Smooth muscle cell (in vitro differentiated cells): Measurements from ENCODE around the gene VANGL2. TPM values are rescaled to one million over a fixed set of nuclear protein-coding genes. Genes with fewer than 3 reads are reported as not detected.

Experiments
- DNase-seq: peaks from one replicate; lab custom pipeline; 2025; ENCODE audit not compliant: unreplicated experiment; lab: John Stamatoyannopoulos, UW
- H2AFZ ChIP-seq: fragments of 200-600 bp; sonication (generic); 2 replicates; pipeline ENCODE4 v1.6.0; 2016; ENCODE audit warnings: antibody characterized with exemption, low read depth, mild to moderate bottlenecking
- H3F3A ChIP-seq: fragments of 200-600 bp; sonication (generic); 2 replicates; pipeline ENCODE4 v1.6.0; 2017; ENCODE audit warnings: antibody characterized with exemption, low read depth
- H3K27ac ChIP-seq: fragments of 200-600 bp; sonication (generic); 2 replicates; pipeline ENCODE4 v1.5.1; 2016; ENCODE audit warnings: low read depth, mild to moderate bottlenecking
- H3K27me3 ChIP-seq: fragments of 200-600 bp; sonication (generic); 2 replicates; pipeline ENCODE4 v1.6.1; 2016; ENCODE audit warnings: low read depth, mild to moderate bottlenecking
- H3K36me3 ChIP-seq: fragments of 200-600 bp; sonication (generic); 2 replicates; pipeline ENCODE4 v1.5.1; 2016; ENCODE audit warnings: low read depth
- H3K4me1 ChIP-seq: fragments of 200-600 bp; sonication (generic); 2 replicates; pipeline ENCODE4 v1.5.1; 2016; ENCODE audit warnings: low read depth
- H3K4me2 ChIP-seq: fragments of 200-600 bp; sonication (generic); 2 replicates; pipeline ENCODE4 v1.6.0; 2016; ENCODE audit warnings: mild to moderate bottlenecking
- H3K4me3 ChIP-seq: fragments of 200-600 bp; sonication (generic); 2 replicates; pipeline ENCODE4 v1.5.1; 2016; ENCODE audit warnings: mild to moderate bottlenecking
- H3K79me2 ChIP-seq: fragments of 200-600 bp; sonication (generic); 2 replicates; pipeline ENCODE4 v1.6.0; 2016; ENCODE audit warnings: low read depth, mild to moderate bottlenecking
- H3K9ac ChIP-seq: fragments of 200-600 bp; sonication (generic); 2 replicates; pipeline ENCODE4 v1.6.0; 2016; ENCODE audit warnings: low read depth
- H3K9me3 ChIP-seq: fragments of 200-600 bp; sonication (generic); replicated peaks from 2 replicates; pipeline ENCODE4 v1.5.1; 2016; ENCODE audit warnings: low read depth
- H4K20me1 ChIP-seq: fragments of 200-600 bp; sonication (generic); 2 replicates; pipeline ENCODE4 v1.6.0; 2016; ENCODE audit warnings: low read depth
- CTCF ChIP-seq: fragments of 200-600 bp; sonication (generic); IDR thresholded peaks from 2 replicates; pipeline ENCODE4 v1.5.1; 2017; ENCODE audit warnings: borderline replicate concordance, mild to moderate bottlenecking, antibody characterized with exemption; ENCODE audit not compliant: insufficient read depth, poor library complexity, severe bottlenecking
- WGBS: methylation state at CpG from one replicate; pipeline ENCODE4 v1.1.7; 2016; ENCODE audit warnings: low lambda C conversion rate; 5-methylcytosine and 5-hydroxymethylcytosine counted together
- polyA plus RNA-seq: library from polyadenylated mRNA; unstranded; fragments of >200 nt; fragmentation: Nextera tagmentation; extraction: Ambion mirVana; gene quantifications from 2 replicates; pipeline ENCODE4 v1.2.1, GENCODE V29; 2016
- total RNA-seq: library from RNA; depleted of rRNA; stranded (reverse); fragments of >200 nt; gene quantifications from 2 replicates; pipeline ENCODE4 v1.2.3, GENCODE V29; 2014

VANGL2 gene
- total and polyA plus RNA-seq, 2 experiments from 2014 or later: 7.1 to 12.2 TPM

- Histone ChIP-seq H2AFZ (no peak overlapping the region), H3K27ac (no peak overlapping the region), H3K9me3 (no peaks in the 10 kb centered on the region), H3K4me2 (no peak overlapping the region), H3K4me1 (peaks cover 13% of the 10 kb centered on the region), H3F3A (no peaks in the 10 kb centered on the region), H4K20me1 (no peaks in the 10 kb centered on the region), H3K27me3 (peaks cover 7% of the 10 kb centered on the region), H3K36me3 (no peaks in the 10 kb centered on the region), H3K79me2 (no peaks in the 10 kb centered on the region), H3K4me3 (no peak overlapping the region), H3K9ac (no peak overlapping the region)
- no peak for DNase-seq
- no peak for TF ChIP-seq CTCF
- 97% methylated on average over 8 of the region's 8 CpGs for WGBS
These were observed 5.7 kb upstream of the VANGL2 start for GRCh38 chr1:160394673-160395072.

GRCh38 chr1:160397651-160398050 is 2.7 kb upstream of the VANGL2 start:
- no peak overlapping the region for H3K4me3 ChIP-seq
- no peak overlapping the region for H3K9ac ChIP-seq
- H3K4me2 ChIP-seq: no peak overlapping the region
- no peaks in the 10 kb centered on the region for H3K9me3 ChIP-seq
- H3K27ac ChIP-seq: no peak overlapping the region
- DNase-seq: no peak
- 89% methylated on average over 1 of the region's 1 CpG for WGBS
- peaks cover 24% of the 10 kb centered on the region for H3K4me1 ChIP-seq
- H3K79me2 ChIP-seq: peaks cover 6% of the 10 kb centered on the region
- no peaks in the 10 kb centered on the region for H3K27me3 ChIP-seq
- H3K36me3 ChIP-seq: no peaks in the 10 kb centered on the region
- no peaks in the 10 kb centered on the region for H3F3A ChIP-seq
- H2AFZ ChIP-seq: no peak overlapping the region
- H4K20me1 ChIP-seq: no peaks in the 10 kb centered on the region
- TF ChIP-seq CTCF: no peak

GRCh38 chr1:160398823-160399222 is 1.5 kb upstream of the VANGL2 start:
- DNase-seq: no peak
- no peak overlapping the region for H3K9ac ChIP-seq
- no peak overlapping the region for H2AFZ ChIP-seq
- peaks cover 1% of the 10 kb centered on the region for H4K20me1 ChIP-seq
- H3K4me3 ChIP-seq: no peak overlapping the region
- no peaks in the 10 kb centered on the region for H3F3A ChIP-seq
- no peak for TF ChIP-seq CTCF
- H3K9me3 ChIP-seq: no peaks in the 10 kb centered on the region
- peaks cover 6% of the 10 kb centered on the region for H3K79me2 ChIP-seq
- WGBS: 94% methylated on average over 4 of the region's 4 CpGs
- no peaks in the 10 kb centered on the region for H3K27me3 ChIP-seq
- H3K4me2 ChIP-seq: no peak overlapping the region
- H3K27ac ChIP-seq: no peak overlapping the region
- no peaks in the 10 kb centered on the region for H3K36me3 ChIP-seq
- peaks cover 36% of the 10 kb centered on the region for H3K4me1 ChIP-seq

GRCh38 chr1:160399544-160400222 is 681 bp upstream of the VANGL2 start:
- Histone ChIP-seq H3K4me2 (peak overlapping the region; percentile 99), H4K20me1 (peaks cover 6% of the 10 kb centered on the region), H3K27ac (peak overlapping the region; percentile 54), H3K9ac (peak overlapping the region; percentile 93), H3K27me3 (no peaks in the 10 kb centered on the region), H3K9me3 (no peaks in the 10 kb centered on the region), H3F3A (no peaks in the 10 kb centered on the region), H3K79me2 (peaks cover 6% of the 10 kb centered on the region), H3K4me1 (peaks cover 44% of the 10 kb centered on the region), H3K36me3 (no peaks in the 10 kb centered on the region), H3K4me3 (peak overlapping the region; percentile 99), H2AFZ (peak overlapping the region; percentile 92)
- DNase-seq: no peak
- no peak for TF ChIP-seq CTCF
- WGBS: 21% methylated on average over 17 of the region's 17 CpGs
